ENCODE measurements around the gene ZBTB20.

The ZBTB20 gene

DNA sequence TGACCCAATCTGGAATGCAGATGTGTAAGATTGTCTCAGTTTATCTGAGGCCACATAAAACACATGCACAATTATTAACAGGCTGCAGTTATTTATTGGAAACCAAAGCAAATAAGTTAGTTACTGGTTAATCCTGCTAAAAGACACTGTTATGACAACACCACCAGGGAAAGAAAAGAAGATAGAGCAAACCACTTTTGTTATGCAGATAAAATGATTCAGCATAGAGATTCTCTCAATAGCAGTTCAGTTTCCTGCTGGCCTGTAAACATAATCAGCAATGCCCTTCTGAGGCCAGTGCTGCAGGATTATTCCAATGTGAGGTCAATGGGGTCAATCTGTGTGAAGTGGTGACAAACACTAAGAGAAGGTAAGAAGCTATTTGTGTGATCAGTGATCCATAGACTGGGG is 244.4 kb downstream of the ZBTB20 start:
- DNase-seq: no peak

DNA sequence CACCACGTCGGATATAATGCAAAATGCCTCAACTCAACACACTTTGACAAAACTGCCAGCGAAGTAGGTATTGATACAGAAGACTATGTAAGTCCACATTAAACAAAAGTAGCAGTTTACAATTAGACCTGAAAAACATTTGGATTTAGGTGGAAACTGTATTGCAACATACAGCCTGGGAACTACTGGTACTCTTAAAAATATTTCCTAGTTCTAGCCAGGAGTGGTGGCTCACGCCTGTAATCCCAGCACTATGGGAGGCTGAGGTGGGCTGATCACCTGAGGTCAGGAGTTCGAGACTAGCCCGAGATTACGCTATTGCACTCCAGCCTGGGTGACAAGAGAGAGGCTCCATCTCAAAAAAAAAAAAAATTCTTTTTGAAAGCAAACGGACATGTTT is 246.2 kb downstream of the ZBTB20 start:
- no peak for DNase-seq

DNA sequence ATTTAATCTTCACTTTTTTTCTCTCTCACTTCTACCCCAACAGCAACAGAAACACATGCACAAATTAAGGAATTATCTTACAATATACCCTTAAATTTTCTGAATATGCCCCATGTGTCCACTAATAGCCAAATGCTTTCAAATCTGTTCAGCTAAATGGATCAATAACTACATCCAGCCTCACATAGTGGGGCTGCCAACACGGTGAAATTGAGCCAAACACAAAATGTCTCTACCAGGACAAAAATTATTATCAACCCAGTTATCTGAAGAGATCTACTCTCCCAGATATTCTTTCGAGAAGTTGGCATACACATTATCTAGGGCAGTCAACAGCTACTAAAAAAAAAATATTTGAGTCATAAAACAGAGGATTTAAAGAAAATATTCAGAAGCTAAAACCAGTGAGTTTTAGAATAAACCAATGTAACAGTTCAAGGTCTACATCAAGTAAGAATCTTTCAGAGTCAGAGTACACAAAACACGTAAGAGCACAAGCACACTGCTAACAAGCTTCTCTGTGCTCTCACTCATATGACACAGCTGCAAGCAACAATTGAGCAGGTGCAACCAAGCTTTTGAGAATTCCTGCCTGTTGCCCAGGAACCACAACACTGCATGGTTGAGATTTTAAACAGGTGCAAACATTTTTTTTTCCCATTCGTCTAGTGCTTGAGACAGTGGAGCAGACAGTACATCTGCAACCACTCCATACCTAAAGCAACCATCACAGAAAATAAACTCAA is 247.7 kb downstream of the ZBTB20 start:
- DNase-seq: no peak

DNA sequence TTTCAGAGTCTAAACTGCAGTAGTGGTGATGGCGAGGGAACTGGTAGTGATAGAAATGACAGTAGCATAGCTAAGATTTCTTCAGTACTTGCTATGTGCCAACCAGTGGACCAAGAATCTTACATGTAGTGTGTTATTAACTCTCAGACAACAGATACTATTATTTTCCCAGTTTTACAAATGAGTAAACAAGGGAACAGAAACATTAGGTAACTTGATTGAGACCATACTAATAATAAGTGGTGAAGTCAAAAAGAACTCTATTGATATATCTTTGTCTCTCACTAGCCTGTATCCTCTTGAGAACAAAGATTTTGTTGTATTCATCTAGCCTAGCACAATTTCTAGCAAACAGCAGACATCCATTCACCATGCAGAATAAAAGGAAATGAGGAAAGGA is 250.1 kb downstream of the ZBTB20 start:
- DNase-seq: no peak

DNA sequence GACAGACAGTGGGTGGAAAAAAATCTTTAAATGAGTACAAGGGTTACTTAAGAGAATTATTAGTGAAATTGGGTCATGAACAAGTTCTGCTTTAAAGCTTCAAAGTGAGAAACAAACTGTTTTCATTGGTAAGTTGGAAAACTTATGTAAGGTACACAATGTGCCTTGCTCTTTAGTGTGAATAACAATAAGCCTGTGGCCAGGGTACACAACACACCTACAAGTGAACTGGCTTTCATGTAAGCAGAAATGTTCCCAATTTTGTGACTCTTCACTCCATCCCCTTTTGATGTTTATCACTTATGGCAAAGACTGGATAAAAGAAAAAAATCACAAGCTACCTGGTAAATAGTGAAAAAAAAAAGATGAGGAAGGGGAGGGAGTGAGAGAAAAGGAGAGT is 253.7 kb downstream of the ZBTB20 start:
- DNase-seq: no peak

DNA sequence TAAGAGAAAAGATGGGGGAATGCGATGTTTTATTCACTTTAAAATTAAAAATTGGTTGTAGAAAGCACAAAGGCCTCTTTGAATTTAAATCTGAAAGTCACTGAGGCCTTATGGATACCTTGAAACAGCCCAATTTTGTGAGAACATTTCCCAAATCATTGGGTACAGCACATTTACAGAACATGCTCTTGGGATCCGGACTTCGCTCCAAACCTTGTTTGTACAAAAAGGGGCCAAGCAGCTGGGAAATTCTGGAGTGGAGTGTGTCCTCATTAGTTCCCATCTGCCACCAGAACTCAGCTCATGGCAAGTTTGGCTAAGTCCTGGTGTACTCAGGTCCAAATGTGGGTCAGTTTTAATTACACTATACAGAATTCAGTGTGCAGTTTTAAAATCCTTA is 254.2 kb downstream of the ZBTB20 start:
- DNase-seq: no peak

DNA sequence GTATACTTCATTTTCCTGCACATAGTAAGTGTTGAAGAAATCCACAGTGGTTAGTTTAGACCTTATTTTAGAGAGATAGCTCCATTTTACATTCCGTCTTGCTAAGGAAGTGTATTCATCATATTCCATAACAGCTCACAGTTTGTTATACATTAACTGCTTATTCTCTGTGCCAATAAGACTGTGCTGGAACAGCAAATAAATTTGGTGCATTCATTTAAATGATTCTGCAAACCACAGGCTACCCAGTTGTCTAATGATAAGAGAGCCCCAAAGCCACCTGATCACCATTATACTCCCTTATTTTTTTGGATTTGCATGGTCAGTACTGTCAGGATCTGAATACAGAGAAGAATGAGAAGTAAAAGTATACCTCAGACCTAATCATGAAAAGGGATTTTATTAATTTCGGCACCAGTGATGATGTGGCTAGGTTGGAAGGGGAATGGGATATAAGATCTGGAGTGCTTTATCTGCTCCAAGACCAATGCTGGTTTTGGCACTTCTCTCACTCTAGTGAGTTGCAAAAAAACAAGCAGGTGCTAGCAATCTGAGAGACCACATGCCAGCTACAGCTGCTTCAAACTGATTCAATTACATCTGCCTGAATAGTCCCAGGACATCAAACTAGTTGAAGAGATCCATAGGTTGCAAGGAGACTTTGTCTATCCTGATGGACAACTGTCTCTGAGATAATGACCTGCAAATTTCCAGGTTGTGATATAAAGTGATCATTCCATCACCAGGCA is 254.8 kb downstream of the ZBTB20 start:
- DNase-seq: no peak

DNA sequence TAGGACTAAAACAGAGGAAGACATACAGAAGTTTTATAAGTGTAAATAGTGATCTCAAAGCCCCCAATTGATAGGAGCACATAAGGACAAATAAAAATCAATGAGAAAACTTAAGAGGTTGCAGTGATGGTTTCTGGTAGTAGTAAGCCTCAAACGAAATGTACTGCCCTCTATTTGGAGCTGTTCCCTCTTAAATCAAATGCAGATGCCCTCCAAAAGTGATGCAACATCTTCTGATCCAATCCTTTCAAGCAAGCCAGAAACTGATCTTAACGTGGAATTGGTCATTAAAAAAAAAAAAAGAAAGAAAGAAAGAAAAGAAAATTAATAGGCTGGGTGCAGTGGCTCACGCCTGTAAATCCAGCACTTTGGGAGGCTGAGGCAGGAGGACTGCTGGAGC is 259.3 kb downstream of the ZBTB20 start:
- DNase-seq: no peak

DNA sequence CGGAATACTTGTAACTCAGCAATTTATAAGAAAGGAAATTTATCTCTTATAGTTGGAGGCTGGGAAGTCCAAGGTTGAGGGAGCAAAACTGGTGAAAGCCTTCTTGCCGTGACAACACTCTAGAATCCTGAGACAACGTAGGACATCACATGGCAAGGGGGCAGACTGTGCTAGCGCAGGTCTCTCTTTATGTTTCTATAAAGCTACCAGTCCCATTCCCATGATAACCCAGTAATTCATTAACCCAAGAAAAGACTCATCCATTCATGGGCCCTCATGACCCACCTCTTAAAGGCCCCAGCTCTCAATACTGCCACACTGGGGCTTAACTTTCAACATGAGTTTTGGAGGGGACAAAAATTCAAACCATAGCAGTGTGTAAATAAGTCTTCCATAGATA is 260.2 kb downstream of the ZBTB20 start:
- DNase-seq: no peak

DNA sequence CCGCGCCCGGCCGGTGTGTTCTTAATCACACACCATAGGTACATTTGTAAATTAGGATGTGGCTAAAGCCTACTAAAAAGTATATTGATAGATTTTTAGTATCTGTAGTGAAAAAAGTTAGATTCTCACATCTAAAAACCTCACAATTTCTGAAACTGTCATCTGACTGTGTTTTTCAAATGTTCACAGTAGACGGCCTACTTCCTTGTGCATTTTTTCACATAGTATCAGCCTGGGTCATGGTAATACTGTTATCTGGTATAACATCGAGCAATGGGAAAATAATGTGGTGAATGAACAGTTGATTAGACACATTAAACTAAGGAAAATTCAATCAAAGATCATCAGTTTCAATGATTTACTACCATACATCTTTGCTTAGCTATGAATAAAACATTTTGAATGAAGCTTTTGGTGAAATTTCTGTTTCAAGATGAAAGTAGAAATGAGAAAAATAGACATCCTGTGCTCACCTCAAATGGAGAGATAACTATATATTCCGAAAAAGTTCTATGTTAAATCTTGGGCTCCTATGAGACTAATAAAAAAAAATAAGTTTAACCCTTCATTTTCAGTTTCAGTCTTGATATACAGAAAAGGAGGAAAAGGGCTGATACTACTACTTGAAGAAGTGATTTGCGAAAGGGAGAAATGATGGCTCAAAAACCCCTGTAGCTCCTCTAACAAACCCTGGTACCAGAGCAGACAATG is 262.7 kb downstream of the ZBTB20 start:
- no peak for DNase-seq

DNA sequence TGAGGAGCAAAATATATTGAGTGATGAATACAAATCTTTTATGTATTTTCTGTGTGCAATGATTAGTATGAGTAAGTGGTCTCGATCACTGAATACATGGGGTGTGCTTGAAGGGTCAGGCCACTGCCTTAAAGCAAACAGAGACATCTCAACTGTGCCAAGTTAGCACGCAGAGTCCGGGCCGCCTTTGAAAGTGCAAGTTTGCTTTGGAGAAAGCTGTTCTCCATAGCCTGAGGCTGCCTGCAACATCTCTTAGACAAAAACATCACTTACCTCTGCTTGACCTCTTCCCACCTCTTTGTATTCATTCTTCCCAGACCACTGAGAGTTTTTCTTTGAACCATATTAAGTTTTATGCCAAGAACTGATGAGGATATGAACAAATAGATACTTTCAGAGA is 267.0 kb downstream of the ZBTB20 start:
- DNase-seq: no peak

DNA sequence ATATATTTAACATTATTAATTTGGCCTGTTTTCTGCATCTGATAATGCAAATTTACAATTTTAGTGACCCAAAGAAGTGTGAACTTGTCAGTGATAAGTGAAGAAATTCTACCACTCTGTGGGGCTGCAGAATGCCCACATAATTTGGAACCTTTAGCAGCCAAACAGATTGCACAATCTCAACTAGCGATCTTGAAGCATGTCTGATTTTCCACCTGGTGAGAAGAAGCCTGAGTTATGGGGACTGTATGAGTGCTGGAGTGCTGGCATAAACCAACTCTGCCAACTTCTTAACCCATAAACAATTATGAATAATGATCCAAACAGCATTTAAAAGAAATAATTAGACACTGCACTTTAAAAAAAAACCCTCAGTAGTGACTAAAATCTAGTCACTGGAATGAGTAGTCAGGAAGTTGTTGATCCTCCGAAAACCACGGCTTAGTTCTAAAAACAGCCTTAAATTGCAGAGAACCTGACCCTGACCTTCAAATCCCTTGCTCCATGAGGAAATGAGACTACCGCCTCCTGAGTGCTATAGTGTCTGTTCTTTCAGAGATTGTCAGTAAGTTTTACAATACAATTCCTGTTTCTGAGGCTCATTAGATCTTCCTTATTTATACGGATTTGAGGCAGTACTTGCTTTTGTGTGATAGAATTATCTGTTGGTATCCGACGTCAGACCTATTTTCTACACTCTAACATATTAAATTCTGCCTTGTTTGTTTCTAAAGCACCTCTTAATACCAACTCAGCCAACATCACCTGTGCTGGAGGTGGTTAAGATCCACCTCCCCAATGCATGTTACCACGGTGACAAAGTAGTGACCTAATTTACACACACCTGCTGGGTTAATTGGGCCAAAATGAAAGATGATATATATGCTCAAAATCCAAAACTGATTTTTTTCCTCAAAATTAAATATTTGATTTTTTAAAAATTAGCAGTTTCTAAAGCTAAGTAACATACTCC is 267.7 kb downstream of the ZBTB20 start:
- no peak for DNase-seq

DNA sequence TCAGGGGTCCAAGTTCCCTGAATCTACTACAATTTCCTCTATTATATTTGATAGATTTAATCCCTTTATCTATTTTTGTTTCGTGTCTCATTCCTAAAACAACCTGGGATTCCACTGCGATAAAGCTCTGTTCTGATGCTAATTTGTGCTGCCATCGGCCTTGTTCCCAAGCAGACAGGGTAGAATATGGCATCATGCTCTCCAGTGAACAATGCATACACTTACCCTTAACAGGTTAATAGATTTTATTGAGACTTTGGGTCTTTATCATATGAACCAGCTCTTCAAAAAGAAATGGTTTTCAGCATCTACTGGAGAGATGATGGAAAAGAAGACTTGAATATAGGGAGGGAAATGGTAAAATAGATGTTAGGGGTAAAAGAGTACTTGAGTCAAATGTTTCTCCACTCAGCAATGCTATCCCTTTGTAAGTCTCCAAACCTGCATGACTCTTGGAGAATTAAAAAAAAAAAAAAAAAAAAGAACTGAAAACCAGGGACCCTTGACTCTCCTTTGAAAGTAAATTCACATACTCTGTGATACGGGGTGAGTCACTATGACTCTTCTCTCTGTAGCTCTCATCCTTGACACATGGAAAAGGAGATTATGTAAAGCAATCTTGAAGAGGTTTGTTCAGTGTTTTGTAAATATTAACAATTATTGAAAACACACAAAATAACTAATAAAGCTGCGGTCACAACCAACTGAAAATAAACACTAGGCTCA is 268.8 kb downstream of the ZBTB20 start:
- DNase-seq: no peak

DNA sequence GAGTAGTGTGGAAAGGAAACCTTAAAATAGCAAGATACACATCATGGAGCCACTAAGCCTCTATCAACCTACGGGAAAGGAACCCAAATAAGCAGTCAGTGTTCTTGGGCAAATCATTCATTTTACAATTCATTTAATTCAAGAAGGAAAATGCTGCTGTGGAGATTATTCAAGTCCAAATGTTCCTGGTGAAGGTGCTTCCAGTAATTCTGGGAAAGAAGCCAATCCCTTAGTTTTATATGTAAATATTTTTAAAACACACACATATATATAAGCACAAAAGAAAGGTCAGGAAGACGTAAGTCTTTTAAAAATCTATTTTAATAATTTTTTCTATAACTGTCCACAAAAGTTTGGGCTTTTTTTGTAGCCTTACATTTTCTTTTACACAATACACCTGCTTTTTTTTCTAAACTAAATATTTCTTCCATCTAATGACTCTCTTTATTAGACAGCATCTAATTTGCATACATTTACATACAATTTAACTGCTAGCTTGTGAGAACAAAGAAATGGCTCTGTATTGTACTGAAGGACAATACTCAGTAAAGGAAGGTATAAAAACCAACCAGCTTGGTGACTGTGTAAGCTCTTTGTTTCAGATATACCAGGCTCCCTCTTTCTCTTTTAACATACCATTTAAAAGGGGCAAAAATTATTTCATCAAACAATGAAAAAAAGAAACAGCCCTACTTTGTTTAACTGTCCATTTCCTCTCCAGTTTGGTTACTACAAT is 269.5 kb downstream of the ZBTB20 start:
- DNase-seq: no peak

DNA sequence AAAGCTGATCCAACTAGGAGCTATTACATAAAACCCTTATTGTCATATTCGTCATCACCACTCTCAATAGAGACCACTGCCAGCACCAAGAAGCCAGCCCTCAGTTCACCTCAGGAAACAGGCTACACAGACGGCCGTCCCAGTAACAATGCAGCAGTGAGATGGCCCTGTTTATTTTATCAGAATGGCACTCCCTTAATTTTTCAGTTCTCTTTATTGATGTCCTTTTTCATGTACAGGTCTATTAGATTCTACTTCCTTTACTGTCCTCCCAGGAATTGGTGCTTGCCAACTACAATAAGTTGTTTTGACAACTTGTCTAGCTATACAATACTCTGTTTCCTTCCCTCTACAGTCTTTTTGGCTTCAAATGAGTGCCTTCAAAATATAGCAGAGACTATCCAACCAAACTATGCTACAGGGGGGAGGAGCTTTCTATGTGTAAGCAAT is 272.5 kb downstream of the ZBTB20 start:
- no peak for DNase-seq

DNA sequence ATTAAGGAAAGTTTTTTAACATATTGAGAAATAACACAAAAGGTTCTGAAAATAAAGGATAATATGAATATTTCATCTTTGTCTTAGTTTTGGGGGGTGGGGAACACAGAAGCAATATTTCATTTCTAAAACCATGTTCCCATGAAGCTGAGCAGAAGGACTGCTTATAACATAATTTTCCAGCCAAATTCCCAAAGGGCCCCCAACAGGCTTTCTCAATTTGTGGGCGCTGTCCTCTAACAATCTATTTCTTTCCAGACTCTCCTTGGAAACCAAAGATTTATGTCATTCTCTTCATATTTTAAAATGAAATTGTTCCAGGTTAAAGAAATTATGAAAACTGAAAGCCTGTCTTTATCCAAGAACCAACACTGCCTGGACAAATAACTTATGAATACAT is 273.5 kb downstream of the ZBTB20 start:
- DNase-seq: no peak

DNA sequence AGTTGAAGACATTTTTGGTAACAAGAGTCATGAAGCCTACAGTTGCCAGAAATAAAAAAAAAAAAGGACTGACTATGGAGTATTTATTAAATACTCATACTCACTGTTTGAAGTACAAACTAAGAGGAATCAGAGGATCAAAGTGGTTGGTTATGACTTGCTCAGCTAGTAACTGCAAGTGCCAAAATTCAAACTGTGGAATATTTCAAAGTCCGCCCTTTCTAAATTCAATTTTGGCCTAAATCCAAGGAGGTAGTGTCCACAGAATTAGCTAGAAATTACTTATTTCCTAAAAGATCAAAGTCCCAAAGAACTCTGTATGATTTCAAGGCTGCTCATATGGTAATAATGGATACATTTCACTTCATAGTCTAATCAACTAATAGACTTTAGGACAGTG is 274.5 kb downstream of the ZBTB20 start:
- DNase-seq: no peak

DNA sequence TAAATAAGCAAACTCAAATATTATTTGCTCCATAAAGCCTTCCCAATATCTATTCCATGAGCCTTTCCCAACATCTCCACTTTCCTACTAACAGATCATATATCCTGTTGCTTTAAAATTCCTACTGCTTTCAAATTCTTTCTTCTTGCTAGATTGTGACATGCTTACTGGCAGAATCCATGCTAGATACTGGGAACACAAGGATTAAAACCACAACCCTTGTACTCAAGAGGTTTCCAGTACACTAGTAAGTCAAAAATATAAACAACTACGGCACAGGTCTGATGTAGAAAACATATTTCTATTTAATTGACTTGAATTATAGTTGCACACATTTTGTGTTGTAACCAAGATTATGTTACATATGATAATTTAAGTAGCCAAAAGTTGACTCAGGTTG is 275.0 kb downstream of the ZBTB20 start:
- DNase-seq: no peak

DNA sequence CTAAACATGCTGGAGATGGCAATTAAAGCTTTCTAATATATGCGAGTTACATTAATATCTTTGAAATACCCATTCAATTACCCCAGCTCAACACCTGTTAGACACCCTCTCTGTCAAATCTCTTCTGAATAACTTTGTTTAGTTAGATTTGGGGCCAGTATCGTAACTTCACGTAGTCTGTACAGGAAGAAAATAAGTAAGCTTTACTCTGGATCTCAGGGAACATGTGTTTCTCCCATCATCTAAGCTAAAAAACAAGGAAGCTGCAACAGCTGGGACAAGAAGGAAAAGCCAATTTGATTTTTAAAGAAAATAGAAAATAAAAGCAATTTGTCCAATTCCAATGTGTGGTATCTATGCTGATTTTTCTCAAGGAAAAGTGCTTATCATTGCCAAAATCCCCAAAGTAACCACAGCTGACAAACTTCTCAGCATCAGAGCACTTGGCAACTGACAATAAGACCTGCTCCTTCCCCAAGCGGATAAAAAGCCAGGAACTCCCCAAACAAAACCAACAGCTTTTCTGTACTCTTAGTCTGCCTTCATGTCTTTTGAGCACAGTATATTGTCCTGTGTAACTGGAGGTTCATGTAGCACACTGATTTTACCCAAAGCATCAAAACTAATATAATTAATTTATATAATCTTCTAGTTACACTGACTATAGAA is 279.1 kb downstream of the ZBTB20 start:
- DNase-seq: no peak

DNA sequence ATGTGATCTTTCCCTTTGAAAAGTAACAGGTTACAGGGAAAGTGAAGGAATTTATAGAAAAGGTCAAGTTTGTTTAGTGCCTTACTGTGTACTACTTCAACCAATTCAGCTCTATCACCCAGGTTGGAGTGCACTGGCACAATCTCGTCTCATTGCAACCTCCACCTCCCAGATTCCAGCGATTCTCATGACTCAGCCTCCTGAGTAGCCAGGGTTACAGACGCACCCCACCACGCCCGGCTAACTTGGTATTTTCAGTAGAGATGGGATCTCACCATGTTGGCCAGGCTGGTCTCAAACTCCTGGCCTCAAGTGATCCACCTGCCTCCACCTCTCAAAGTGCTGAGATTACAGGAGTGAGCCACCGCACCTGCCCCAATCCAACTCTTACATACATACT is 279.7 kb downstream of the ZBTB20 start:
- DNase-seq: no peak

DNA sequence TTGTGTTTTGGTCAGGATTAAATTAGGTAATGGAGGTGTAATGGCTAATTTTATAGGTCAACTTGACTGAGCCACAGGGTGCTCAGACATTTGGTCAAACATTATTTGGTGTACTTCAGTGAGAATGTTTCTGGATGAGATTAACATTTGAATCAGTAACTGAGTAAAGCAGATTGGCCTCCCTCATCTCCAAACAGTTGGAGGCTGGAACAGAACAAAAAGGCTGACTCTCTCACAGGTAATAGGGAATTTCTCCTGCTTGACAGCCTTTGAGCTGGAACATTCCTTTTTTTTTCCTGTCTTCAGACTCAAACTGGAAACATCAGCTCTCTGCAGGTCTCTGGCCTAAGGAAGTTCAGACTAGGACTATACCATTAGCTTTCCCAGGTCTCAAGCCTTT is 280.7 kb downstream of the ZBTB20 start:
- DNase-seq: no peak

Measured in activated T-cell treated with anti-CD3 and anti-CD28 coated beads for 4 hours (primary cell).